Activated CD4-positive, alpha-beta T cell treated with anti-CD3 and anti-CD28 coated beads, Interleukin-2, amount 50 U/mL, for 48 hours (primary cell): ENCODE results near the gene SLAIN2.
"Not testable (repeated sequence)": the region's sequence is repeated elsewhere in the genome, so short reads cannot be mapped to it uniquely, and the experiment has no call there.

Experiments used
- DNase-seq, 2 experiments: peaks; one replicate each; pipeline ENCODE4 v3.0.0-alpha.2; 2020

The SLAIN2 gene

GRCh38 chr4:48445704-48446103 is 104.4 kb downstream of the SLAIN2 start:
- DNase-seq, result no peak

- no peak for DNase-seq
Measured at GRCh38 chr4:48446642-48447041, 105.3 kb downstream of the SLAIN2 start.

DNA sequence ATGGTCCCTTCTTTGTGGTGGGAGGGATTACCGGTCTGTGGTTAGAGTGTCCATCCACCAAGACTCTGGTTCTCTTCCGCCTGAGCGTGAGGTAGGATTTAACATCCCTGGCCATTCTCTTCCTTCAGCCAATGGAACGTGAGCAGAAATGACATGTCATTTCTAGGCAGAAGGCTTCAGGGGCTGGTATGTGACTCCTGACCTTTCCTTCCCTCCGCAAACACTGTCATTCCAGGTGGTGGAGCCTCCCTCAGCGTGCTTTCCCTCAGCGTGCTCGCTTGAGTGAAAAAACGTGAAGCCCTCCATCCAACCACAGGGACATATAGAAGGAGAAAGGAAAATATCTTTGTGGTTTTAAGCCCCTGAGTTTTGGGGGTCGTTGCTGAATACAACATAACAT is 107.8 kb downstream of the SLAIN2 start:
- DNase-seq, result no peak

GRCh38 chr4:48450740-48451139 is 109.4 kb downstream of the SLAIN2 start:
- no peak for DNase-seq

- DNase-seq, result not testable (repeated sequence)
Measured at GRCh38 chr4:48451656-48452055, 110.3 kb downstream of the SLAIN2 start.

DNA sequence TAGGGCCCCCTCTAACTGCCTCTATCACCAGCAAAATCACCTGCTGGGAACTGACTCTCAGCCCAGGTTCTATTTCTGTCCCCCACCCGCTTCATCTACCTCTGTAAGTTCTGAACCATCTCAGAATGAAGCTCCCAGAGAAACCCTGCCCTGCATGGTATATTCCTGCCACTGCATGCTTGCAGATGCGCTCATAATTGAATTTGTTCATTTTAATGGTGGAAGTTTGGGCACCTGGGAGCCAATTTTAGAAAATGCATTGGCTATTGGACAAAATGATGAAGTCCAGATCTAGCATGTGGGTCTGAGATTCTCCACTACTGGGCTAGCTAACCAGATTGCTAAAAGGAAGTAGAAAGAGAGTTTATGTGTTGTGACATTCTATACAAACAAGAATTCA is 113.3 kb downstream of the SLAIN2 start:
- no peak for DNase-seq

GRCh38 chr4:48461000-48461399 is 119.7 kb downstream of the SLAIN2 start:
- DNase-seq, result no peak

DNA sequence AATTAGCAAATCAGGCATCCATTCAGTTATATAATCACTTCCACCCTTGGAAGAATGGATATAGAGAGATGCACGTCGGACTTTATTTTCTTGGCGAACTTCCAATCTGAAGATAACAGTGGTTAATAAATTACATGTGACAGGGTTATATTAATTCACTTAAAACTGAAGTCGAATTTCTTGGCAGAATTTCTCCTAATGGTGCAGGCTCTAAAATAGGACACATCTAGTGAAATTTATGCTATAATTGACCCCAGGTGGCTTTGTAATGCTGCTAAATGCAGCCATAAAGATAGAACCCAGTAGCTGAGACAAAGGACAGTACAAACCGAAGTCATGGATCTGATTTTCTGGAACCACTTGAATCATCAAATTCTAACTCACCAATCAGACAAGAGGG is 121.0 kb downstream of the SLAIN2 start:
- DNase-seq, result no peak

- DNase-seq, result no peak
Measured at GRCh38 chr4:48467442-48467841, 126.1 kb downstream of the SLAIN2 start.

DNA sequence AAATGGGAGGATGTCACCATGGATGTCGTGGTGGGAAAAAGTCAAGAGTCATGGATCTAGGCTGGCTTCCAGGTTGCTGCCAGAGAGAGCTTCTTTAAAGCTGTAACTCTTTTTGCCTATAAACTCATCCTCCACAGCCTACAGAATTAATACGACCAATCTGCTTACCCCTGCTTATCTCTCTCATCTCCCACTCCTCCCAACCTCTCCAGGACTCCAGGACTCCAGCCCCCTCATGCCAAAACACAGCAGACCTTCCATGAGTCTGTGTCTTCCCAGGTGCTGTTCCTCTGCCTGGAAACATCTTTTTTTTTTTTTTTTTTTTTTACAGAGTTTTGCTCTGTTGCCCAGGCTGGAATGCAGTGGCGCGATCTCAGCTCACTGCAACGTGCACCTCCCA is 126.6 kb downstream of the SLAIN2 start:
- DNase-seq, result no peak

DNA sequence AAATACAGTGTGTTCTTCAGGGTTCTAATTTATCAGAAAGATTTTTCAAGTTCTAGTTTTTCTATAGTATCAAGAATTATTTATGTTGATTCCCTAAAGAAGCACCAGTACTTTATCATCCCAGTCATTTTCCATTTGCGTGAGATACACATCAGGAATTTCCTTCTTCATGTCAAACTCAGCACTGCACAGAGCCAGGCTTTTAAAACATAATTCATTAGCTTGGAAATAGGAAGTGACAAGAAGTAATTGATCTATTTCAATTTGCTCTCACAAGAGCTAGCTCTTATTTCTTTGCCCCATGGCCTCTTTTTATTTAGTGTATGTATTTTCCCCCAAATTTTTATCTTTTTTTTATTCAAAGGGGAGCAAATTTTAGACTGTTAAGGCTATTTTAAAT is 128.8 kb downstream of the SLAIN2 start:
- no peak for DNase-seq

GRCh38 chr4:48470570-48470969 is 129.2 kb downstream of the SLAIN2 start:
- no peak for DNase-seq

- DNase-seq, result no peak
Measured at GRCh38 chr4:48472794-48473193, 131.5 kb downstream of the SLAIN2 start.

- no peak for DNase-seq
Measured at GRCh38 chr4:48475770-48476169, 134.4 kb downstream of the SLAIN2 start.
